T1000 (cell line): ENCODE measurements around the gene ABCA6.
"Not testable (repeated sequence)": the region's sequence is repeated elsewhere in the genome, so short reads cannot be mapped to it uniquely, and the experiment has no call there.

Experiments used
- DNase-seq: peaks from one replicate; lab custom pipeline; 2025; ENCODE audit warnings: mixed read lengths; lab: John Stamatoyannopoulos, UW

The ABCA6 gene

DNA sequence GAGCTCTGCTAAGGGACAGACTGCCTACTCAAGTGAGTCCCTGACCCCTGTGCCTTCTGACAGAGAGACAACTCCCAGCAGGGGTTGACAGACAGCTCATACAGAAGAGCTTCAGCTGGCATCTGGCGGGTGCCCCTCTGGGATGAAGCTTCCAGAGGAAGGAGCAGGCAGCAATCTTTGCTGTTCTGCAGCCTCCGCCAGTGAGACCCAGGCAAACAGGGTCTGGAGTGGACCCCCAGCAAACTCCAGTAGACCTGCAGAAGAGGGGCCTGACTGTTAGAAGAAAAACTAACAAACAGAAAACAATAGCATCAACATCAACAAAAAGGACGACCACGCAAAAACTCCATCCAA is 70.5 kb downstream of the ABCA6 start:
- DNase-seq: not testable (repeated sequence)

DNA sequence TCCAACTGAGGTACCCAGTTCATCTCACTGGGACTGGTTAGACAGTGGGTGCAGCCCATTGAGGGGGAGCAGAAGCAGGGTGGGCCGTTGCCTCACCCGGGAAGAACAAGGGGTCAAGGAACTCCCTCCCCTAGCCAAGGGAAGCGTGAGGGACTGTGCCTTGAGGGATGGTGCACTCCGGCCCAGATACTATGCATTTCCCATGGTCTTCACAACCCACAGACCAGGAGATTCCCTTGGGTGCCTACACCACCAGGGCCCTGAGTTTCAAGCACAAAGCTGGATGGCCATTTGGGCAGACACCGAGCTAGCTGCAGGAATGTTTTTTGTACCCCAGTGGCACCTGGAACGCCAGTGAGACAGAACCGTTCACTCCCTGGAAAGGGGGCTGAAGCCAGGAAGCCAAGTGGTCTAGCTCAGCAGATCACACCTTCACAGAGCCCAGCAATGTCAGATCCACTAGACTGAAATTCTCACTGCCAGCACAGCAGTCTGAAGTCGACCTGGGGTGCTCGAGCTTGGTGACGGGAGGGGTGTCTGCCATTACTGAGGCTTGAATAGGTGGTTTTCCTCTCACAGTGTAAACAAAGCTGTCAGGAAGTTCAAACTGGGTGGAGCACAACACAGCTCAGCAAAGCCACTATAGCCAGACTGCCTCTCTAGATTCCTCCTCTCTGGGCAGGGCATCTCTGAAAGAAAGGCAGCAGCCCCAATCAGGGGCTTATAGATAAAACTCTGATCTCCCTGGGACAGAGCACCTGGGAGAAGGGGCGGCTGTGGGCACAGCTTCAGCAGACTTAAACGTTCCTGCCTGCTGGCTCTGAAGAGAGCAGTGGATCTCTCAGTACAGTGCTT is 71.1 kb downstream of the ABCA6 start:
- DNase-seq: not testable (repeated sequence)

DNA sequence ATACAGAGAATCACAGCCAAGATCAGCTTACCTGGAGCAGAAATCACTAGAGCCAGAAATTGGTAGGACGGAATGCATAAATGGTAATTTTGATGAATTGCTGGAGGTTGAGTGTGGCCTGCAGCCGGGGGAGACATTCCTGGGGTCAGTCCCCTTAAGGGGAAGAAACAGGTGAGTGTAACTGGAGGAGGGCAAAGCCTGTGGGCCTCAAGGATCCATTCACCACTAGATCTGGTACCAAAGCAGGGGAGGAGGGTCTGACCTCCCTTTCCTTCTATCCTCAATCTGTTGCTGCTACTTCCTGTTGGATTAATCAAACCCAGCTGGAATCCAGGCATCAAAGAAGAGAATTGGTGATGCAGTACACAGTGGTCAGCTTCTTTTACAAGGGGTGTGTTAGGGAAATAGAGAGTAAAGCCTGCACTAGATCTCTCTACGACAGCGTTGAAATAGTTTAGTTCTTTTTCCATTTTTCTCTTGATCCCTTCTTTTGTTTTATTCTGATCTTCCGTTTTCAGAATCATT is 72.4 kb downstream of the ABCA6 start:
- DNase-seq: no peak

DNA sequence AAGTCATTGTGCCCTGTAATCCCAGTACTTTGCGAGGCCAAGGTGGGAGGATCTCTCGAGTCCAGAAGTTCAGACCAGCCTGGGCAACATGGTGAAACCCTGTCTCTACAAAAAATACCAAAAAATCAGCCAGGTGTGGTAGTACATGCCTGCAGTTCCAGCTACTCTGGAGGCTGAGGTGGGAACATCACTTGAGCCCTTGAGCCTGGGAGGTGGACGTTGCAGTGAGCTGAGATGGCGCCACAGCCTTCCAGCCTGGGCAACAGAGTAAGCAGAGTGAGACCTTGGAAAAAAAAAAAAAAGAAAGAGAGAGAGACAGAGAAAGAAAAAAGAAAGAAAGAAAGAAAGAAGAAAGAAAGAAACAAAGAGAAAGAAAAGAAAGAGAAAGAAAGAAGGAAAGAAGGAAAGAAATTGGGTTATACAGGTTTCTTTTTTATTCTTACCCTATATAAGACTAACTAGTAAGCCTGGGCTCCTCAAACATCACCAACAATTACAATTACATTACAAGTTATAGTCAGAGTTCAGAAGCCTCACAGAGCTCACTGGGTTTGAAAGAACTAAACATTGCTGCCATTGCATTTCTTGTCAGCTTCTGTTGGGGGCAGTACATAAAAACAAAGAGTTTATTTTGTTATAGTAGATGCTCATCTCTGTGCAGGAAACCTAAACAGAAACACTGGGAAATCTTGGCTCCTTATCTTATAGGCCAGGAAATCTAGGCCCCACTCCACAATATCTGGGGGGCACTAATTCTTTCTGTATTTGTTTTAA is 74.2 kb downstream of the ABCA6 start:
- no peak for DNase-seq

DNA sequence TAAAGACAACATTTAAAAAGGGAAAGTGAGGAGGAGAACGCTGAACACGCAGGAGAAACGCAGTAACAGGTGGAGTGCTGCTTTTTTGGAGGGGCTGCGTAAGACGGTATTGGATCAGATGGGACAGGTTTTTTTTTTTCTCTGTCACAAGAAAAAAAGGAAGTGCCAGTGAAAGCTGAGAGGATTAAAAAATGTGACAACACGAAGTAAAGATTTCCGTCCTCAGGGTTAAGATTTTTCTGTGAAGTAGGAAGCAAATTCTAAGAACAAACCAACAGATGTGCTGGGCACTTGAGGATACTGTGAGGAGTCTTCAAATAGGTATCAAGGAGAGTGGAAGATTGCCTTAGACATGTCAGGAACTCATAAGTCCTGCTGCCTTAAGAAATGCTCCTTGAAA is 75.2 kb downstream of the ABCA6 start:
- DNase-seq: no peak

DNA sequence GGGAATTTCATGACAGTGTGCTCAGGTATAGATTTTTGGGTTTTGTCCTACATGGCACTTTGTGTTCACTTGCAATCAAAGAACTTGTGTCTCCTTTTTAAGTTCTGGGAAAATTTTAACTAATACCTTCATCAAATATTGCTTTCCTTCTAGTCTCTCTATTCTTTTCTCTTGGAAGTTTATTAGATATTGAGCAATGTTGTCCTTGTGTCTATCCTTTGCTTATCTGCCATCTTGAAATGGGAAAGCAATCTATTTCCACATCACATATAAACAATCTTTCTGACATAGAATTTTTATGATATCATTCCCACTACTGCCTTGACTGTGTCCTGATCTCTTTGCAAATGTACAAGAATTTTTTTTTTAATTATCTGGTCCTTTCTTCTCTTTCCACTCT is 76.6 kb downstream of the ABCA6 start:
- no peak for DNase-seq

DNA sequence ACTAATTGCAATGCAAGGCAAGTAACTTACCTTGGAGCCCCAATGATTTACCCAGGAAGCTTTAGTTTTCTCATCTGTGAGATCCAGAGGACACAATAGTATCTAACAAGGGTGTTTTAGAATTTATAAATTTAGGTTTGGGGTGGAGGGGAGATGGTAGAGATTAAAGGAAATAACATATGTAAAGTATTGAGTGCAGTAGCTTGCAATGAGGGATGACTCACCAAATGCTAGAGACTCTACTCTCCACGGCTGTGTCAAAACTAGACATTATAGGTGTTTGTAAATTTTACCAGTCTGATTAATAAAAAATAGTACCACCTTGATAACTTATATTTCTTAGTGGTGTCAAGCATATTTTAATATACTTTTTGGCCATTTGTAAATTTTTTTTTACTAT is 77.2 kb downstream of the ABCA6 start:
- DNase-seq: no peak

DNA sequence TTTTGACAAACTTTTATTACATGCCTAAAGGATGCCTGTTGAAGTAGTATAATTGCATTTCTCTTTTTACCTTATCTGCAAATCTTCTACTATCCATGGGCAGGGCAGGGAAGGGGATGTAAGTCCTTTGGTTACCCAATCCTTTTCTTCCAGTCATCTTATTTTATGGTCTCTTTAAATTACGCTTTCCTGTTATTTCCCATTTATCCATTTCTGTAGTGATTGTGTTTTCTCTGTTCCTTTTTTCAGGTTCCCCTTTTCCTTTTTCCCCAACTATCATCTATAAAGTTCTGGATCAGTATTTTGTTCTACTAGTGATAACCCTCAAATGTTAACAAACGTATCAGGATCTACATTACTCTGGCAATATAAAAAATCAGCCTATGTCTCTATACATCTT is 77.7 kb downstream of the ABCA6 start:
- DNase-seq: no peak

DNA sequence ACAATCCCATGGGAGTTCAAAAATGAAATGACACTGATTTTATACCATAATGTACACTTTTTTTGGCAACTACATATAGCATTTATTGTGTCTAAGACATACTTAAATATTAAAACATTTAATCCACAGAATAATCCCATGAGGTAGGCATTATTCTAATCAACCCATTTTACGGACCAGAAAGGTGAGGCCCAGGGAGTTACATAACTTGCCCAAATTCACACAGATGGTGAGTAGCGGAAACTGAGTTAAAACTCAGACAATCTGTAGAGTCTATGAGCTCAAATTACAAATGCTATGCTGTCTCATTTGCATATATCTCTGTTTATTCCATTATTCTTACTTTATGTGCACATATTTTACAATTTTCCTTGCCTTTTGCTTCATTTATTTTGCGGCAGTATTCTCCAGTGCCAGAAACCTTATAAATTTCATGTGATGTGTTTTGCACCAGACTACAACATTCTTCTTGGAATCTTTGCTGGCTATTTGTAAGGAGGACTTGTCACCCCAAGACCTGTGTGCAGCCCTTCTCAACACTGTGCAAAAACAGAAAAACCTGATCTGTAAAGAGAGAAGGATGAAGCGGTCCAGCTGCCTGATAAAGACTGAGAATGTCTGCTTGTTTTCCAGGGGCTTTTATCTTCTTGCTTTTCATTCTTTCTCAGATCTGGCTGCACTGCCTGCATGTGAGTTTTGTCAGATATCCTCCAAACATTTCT is 78.7 kb downstream of the ABCA6 start:
- DNase-seq: no peak

DNA sequence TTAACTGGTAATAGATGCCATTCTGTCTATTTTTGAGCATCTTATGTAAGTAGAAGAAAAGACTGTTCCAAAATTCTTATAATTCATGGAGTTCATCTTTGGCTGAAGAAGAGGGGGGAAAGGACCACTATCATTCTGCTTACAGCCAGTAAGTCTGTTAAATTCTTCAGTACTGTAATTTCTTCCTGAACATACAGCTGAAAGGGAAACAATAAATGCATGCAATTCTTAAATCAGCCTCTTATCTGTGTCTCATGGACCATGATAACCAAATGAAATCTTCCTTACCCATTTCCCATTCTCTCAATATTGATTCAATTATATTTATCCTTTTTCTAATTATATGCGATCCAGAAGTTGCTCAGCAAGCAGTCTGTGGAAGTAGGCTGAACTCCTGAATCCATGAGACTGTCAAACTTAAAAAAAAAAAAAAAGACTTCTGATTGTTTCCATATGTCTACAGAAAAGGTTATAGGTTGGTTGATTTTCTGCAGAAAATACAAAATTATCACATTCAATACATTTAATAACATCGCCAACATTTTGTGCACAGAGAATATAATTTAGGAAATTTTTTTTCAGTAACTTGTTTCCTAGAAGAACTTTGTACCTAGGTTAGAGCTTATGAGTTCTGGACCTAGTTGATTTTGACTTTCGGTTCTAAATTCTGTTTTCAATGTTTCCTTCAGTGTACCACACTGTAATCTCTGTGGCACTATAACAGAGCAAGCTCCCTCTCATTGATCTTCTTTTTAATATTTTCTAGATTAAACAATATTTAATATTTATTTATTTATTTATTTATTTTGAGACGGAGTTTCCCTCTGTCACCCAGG is 79.8 kb downstream of the ABCA6 start:
- no peak for DNase-seq

DNA sequence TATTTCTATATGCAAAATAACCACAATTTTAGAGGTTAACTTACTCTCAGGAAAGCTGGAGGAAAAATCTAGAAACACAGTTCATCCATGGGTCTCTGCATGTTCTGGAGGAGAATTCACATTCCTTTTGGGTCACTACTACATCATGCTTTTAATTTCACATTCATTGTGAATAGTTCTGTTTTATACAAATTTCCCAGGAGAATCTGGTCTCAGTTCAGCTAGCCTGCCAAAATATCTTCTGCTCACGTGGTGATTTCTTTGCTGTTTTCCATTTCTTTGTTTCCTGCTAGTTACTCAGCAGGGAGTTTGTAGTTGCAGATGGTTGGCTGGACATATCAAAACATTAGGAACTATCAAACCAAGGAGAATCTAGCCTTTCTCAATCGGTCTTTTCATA is 80.9 kb downstream of the ABCA6 start, which contains the start of gene ABCA9:
ABCA9 (minus strand) TSS at position 106 of the 400 bp plus-strand sequence. CDS start 9,801 bp downstream, outside the sequence.
- no peak for DNase-seq

DNA sequence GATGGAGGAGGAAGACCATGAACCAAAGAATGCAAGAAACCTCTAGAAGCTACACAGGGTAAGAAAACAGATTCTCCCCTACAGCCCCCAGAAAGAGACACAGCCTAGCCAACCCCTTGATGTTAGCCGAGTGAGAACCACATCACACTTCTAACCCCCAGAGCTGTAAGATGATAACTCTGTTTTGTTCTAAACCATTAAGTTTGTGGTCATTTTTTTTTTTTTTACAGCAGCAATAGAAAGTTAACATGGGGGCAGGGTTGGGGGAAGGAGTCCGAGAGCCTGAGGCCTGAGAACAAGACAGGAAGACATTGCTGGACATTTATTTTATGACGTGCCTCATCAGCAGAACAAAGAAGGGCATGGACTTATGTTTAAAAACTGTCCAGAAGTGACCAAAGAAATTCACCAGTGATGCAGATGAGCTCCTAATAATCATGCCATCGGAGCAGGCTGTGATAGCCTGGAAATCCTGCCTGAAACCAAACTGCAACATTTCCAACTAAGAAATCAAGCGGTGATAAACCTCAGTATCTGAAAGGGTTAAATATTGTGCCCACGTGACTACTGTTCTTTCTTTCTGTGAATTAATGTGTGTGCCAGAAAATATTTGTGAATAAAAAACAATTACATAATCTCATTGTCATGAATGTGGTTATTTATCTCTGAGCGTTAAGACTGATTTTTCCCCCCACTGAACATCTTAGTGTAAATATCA is 82.1 kb downstream of the ABCA6 start:
- DNase-seq: no peak

DNA sequence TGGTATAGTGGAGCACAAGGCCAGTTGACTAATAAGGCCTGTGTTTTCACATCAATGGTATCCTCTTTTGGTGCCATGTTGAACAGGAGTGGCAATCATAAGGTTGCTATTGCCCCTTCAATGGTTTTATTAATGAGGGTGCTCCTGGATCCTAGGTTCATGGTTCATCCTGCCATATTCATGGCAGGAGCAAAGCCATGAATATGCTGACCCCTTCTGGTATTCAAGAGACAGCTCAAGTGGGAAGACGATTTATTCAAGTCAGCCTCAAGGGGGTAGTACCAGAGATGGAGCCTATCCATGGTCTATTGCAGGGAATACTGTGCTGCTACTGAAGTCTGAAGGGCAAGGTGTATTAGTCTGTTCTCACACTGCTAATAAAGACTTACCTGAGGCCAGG is 83.5 kb downstream of the ABCA6 start:
- DNase-seq: no peak

DNA sequence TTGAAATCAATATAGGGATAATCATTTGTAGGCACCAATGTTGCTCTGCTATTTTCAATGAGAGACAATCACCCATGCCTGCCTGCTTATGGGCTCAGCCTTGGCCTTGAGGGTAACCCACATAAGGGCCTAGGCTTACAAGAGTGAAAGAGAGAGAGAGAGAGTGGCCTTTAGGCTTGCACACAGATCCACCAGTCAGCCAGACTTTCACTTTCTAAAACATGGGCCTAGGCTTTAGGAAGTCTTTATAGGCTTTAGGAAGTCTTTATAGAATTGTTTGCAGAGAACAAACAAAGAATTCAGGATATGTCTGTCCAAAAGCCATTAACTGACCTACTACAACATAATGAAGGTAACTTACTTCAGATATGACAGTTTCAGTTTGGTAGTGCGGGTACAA is 84.4 kb downstream of the ABCA6 start:
- DNase-seq: no peak

DNA sequence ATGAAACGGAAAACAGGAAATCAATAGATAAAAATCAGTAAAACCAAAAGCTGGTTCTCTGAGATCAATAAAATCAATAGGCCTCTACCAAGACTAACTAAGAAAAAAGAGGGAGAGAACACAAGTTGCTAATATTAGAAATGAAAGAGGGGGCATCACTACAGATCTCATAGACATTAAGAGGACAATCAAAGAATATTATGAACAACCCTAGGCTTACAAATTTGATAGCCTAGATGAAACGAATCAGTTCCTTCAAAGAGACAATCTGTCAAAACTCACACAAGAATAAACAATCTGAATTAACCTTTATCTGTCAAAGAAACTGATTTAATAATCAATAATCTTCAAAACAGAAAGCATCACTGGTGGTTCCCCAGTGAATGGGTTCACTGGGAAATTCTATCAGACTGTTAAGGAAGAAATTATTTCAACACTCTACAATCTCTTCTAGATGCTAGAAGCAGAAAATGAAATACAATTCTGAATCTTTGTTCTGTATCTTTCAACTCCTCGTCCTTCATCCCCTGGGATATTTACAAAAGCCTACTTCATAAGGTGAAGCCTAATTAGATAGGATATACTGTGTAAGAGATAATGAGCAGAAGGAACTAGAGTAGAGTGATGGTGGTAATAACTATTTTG is 85.4 kb downstream of the ABCA6 start:
- DNase-seq: no peak

DNA sequence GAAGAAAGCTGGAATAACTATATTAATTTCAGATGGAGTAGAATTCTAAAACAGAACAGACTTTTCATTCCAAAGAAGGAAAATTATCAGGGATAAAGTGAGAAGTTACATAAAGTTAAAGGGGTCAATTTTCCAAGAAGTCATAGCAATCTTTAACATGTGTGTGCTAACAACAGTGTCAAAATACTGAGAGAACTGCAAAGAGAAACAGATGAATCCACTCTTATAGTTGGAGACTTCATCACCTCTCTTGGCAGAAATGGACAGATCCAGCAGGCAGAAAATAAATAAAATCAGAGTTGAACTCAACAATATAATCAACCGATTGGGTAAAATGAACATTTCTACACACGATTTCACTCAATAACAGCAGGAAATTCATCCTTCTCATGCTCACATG is 86.4 kb downstream of the ABCA6 start:
- no peak for DNase-seq

DNA sequence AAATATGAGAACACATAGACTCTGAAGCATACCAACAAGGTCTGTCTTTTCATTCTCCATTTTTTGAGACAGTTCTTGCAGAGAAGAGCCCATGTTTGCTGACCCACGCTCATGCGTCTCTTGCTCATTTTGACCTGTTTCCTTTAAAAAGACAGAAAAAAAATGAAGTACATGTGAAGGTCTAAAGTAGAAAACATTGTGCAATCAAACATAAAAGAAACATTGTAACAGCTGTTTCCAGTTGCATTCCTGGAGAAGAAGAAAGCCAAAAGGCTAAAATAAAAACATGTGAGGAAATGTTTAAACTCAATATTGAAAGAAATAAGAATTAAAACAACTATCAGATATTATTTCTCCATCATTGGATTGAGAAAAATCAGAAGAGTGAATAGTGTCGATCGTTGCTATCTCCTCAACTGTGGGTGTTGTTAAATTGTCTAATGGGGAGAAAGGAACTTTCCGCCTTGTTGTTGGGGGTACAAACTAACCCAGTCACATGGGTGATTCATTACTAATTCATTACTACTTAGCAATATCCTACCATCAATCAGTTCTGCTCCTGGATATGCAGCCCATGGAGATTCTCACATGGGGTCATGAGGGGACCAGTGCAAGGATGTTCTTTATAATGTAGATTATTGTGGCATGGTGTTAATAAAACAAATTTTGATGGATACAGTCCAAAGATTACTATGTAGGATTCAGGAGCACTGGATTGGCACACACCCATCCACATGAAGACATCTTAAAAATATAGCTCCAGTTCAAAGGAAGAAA is 90.5 kb downstream of the ABCA6 start:
- no peak for DNase-seq

DNA sequence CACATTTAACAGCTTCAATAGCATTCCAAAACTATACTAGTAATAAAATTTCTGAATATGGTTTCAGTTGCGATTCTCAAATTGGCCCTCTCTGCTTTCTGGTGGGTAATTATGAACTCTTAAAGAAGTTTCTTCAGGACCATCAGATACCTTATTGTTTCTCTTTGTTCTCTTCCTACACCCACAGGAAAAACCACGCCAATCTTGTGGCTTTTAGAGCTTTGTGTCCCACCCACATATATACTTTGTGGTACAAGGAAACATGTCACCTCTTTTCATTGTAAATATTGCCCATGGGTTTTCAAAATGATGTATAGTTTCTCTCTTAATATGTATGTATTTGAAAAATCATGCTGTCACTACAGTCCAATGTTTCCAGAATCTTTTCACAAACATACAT is 93.1 kb downstream of the ABCA6 start:
- no peak for DNase-seq
